ENCODE results near the gene ACOT7.

DNA sequence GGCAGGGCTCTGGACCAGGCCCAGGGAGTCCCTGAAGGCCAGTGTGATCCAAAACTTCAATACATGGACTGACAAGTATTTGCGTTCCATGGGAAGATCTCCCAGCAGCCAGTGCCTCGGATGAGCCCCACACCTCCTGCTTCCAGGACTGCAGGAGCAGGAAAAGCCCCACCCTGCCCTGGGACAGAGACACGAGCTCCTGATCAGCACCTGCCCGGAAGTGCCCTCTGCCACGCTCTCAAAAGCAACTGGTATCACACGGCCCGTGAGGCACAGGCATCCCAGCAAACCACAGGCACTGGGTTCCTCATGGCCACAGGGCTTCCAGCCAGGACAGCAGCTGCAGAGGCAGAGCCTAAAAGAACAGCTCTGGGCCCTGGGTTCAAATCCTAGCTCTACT lies 48.6 kb downstream of the ACOT7 start:
- TF ChIP-seq, protein P1, sequence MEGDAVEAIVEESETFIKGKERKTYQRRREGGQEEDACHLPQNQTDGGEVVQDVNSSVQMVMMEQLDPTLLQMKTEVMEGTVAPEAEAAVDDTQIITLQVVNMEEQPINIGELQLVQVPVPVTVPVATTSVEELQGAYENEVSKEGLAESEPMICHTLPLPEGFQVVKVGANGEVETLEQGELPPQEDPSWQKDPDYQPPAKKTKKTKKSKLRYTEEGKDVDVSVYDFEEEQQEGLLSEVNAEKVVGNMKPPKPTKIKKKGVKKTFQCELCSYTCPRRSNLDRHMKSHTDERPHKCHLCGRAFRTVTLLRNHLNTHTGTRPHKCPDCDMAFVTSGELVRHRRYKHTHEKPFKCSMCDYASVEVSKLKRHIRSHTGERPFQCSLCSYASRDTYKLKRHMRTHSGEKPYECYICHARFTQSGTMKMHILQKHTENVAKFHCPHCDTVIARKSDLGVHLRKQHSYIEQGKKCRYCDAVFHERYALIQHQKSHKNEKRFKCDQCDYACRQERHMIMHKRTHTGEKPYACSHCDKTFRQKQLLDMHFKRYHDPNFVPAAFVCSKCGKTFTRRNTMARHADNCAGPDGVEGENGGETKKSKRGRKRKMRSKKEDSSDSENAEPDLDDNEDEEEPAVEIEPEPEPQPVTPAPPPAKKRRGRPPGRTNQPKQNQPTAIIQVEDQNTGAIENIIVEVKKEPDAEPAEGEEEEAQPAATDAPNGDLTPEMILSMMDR (IDR thresholded peaks at IDR 0.05; ENCODE audit: borderline replicate concordance, extremely low read depth, low read length, poor library complexity, severe bottlenecking): no peak
- TF ChIP-seq EZH2 (IDR thresholded peaks at IDR 0.05; ENCODE audit: borderline replicate concordance, low read depth, low read length, severe bottlenecking): no peak
